HCT116 (cell line): ENCODE results near the gene MIDN. TPM values are rescaled to one million over a fixed set of nuclear protein-coding genes. Genes with fewer than 3 reads are reported as not detected.

ENCODE experiments used
- ATAC-seq: fragments of 200-7000 bp; cut with Tn5 transposase; 2 replicates; pipeline ENCODE4 v1.9.1; 2020; ENCODE audit warnings: mild to moderate bottlenecking, moderate library complexity
- BruUV-seq: library from RNA; stranded (reverse); fragments of 400-500 nt; replicated peaks from 2 replicates; lab custom pipeline; 2021; lab: Mats Ljungman, UMichigan
- CTCF ChIA-PET: fragments of 300-600 bp; sonication (Branson Sonifier 250); formaldehyde crosslinking; loops from one replicate; lab custom pipeline; 2021; ENCODE audit warnings: antibody characterized with exemption; lab: Charles Lee
- POLR2A ChIA-PET: fragments of 300-600, 350-600 bp; sonication (Branson Sonifier 250); formaldehyde crosslinking; loops from one replicate; lab custom pipeline; 2021; ENCODE audit warnings: antibody characterized with exemption; lab: Charles Lee
- RAD21 ChIA-PET, 2 experiments: fragments of 300-600 bp; sonication (Branson Sonifier 250); formaldehyde crosslinking; loops; one replicate each; lab custom pipeline; 2023; ENCODE audit warnings: low total read pairs in 2 of 2; ENCODE audit not compliant: uncharacterized antibody in 2 of 2, unreplicated experiment in 2 of 2, low non-redundant PET in 1 of 2; lab: Charles Lee
- DNase-seq: peaks from one replicate; pipeline ENCODE4 v3.0.0-alpha.2; 2010; ENCODE audit warnings: low read depth, low spot score
- H2AFZ ChIP-seq: fragments of 200-600 bp; shearing (Covaris generic), sonication (generic); 2 replicates; pipeline ENCODE4 v1.6.1; 2017; ENCODE audit warnings: low read depth, mixed run types, mixed read lengths, antibody characterized with exemption, low read length; ENCODE audit not compliant: poor library complexity, severe bottlenecking
- H3K27ac ChIP-seq: 2 replicates; pipeline ENCODE4 v1.5.1; 2012; ENCODE audit warnings: low read depth, low read length
- H3K27me3 ChIP-seq: fragments of 200-600 bp; sonication (generic); 2 replicates; pipeline ENCODE4 v1.6.1; 2016; ENCODE audit warnings: mixed run types, low read length, mixed read lengths; ENCODE audit not compliant: insufficient read depth
- H3K36me3 ChIP-seq, 2 experiments: fragments of 200-500 bp in 1 of 2; fragments of 200-600 bp in 1 of 2; sonication (Bioruptor generic) in 1 of 2; sonication (generic) in 1 of 2; 2 replicates each; pipeline versions ENCODE4 v1.5.1 to v1.6.1; 2014 to 2016; ENCODE audit warnings: low read length in 2 of 2, inconsistent platforms in 1 of 2, mixed read lengths in 1 of 2, mixed run types in 1 of 2; ENCODE audit not compliant: insufficient read depth in 2 of 2, control insufficient read depth in 1 of 2
- H3K4me1 ChIP-seq, 2 experiments: fragments of 200-600 bp in 1 of 2; sonication (generic) in 1 of 2; 2 replicates each; pipeline versions ENCODE4 v1.5.1 to v1.6.1; 2012 to 2017; ENCODE audit warnings: low read length in 2 of 2, inconsistent platforms in 1 of 2, mild to moderate bottlenecking in 1 of 2, mixed read lengths in 1 of 2, mixed run types in 1 of 2, moderate library complexity in 1 of 2; ENCODE audit not compliant: insufficient read depth in 2 of 2, control insufficient read depth in 1 of 2
- H3K4me2 ChIP-seq: fragments of 200-600 bp; sonication (generic); 2 replicates; pipeline ENCODE4 v1.6.1; 2017; ENCODE audit warnings: mixed run types, low read length, mixed read lengths
- H3K4me3 ChIP-seq, 2 experiments: fragments of 200-600 bp in 1 of 2; sonication (generic) in 1 of 2; replicated peaks in 1 of 2; 2 replicates each; pipeline ENCODE4 v1.5.1; 2011 to 2016; ENCODE audit warnings: low read length in 2 of 2, control low read depth in 1 of 2, low read depth in 1 of 2, mild to moderate bottlenecking in 1 of 2, mixed read lengths in 1 of 2, mixed run types in 1 of 2
- H3K79me2 ChIP-seq: fragments of 200-600 bp; sonication (generic); 2 replicates; pipeline ENCODE4 v1.6.1; 2017; ENCODE audit warnings: mild to moderate bottlenecking, mixed run types, low read length, moderate library complexity, mixed read lengths; ENCODE audit not compliant: insufficient read depth
- H3K9ac ChIP-seq: fragments of 200-600 bp; sonication (generic); 2 replicates; pipeline ENCODE4 v1.6.1; 2016; ENCODE audit warnings: low read length, mixed read lengths
- H3K9me2 ChIP-seq: fragments of 200-600 bp; sonication (generic), shearing (Covaris generic); 2 replicates; pipeline ENCODE4 v1.6.1; 2017; ENCODE audit warnings: mixed run types, mild to moderate bottlenecking, moderate library complexity; ENCODE audit not compliant: insufficient read depth
- H3K9me3 ChIP-seq, 2 experiments: fragments of 200-500 bp in 1 of 2; fragments of 200-600 bp in 1 of 2; sonication (Bioruptor generic) in 1 of 2; sonication (generic) in 1 of 2; 2 replicates each; pipeline ENCODE4 v1.6.1; 2014 to 2017; ENCODE audit warnings: low read length in 2 of 2, mixed read lengths in 2 of 2, inconsistent platforms in 1 of 2, low read depth in 1 of 2, mild to moderate bottlenecking in 1 of 2, mixed run types in 1 of 2, moderate library complexity in 1 of 2; ENCODE audit not compliant: control insufficient read depth in 1 of 2, insufficient read depth in 1 of 2
- H4K20me1 ChIP-seq: fragments of 200-600 bp; sonication (generic), shearing (Covaris generic); 2 replicates; pipeline ENCODE4 v1.6.1; 2017; ENCODE audit warnings: mixed run types, mild to moderate bottlenecking, moderate library complexity; ENCODE audit not compliant: insufficient read depth
- SP1 ChIP-seq: IDR thresholded peaks from 2 replicates; pipeline ENCODE4 v1.6.1; 2012; ENCODE audit warnings: low read depth
- ZFX ChIP-seq: fragments of 450-650 bp; IDR thresholded peaks from 2 replicates; pipeline ENCODE4 v1.6.1; 2017
- intact Hi-C: fragments of 100-400 bp; cut with micrococcal nuclease; formaldehyde crosslinking; loops from 2 replicates; pipeline ENCODE4 v1.10.0; 2022
- total RNA-seq: library from RNA; stranded (reverse); gene quantifications from one replicate; pipeline ENCODE4 v1.2.1, GENCODE V29; 2021; ENCODE audit not compliant: unreplicated experiment
- TF ChIP-seq, protein P1 (sequence below): IDR thresholded peaks from 2 replicates; pipeline ENCODE4 v1.6.1; 2012

Gene MIDN
- total RNA-seq, 1 experiment from 2014 or later, result 146 TPM

DNA sequence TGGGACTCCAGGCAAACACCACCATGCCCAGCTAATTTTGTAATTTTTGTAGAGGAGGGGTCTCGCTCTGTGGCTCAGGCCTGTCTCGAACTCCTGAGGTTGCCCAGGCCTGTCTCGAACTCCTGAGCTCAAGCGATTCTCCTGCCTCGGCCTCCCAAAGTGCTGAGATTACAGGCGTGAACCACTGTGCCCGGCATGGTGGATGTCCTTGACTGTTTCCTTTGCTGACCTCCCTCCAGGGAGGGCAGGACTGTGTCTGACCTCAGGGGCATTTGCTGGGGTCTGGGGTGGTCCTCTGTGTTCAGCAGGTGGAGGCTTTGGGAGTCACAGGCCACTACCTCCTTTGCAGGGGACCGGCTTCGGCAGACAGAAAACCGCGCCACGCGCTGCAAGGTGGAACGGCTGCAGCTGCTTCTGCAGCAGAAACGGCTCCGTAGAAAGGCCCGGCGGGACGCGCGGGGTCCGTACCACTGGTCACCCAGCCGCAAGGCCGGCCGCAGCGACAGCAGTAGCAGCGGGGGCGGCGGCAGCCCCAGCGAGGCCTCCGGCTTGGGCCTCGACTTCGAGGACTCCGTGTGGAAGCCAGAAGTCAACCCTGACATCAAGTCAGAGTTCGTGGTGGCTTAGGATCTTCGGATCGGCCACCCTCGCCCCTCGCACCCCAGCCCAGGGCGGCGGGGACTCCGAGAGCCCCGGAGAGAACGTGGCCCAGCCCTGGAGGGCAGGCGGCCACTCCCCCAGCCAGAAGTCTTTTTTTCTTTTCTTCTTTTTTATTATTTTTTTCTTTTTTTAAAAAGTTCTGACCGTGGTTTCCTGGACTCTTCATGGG lies 8.5 kb downstream of the MIDN start:
- H3K27ac ChIP-seq, result peak overlapping the region; percentile 90
- H3K9me3 ChIP-seq, result no peaks in the 10 kb centered on the region
- H3K79me2 ChIP-seq, result peaks cover 72% of the 10 kb centered on the region
- RAD21 ChIA-PET, result interaction anchor here in 1 of 2 experiments (1.0 kb wide), 1 partner anchor 10 kb away, joined by 6 read pairs; no protein-coding TSS in a partner anchor
- H3K4me1 ChIP-seq, result peaks cover 39 to 94% of the 10 kb centered on the region in 2 experiments
- DNase-seq (no peak), ATAC-seq (no peak)
- peak; percentile 12; the same call in 1 of the 2 replicates for TF ChIP-seq ZFX
- TF ChIP-seq SP1, result no peak
- H3K9ac ChIP-seq, result peak overlapping the region; percentile 65; the same call in 1 of the 2 replicates
- no peak overlapping the region for H3K4me2 ChIP-seq
- POLR2A ChIA-PET, result interaction anchor here (2.1 to 4.4 kb wide), 3 partner anchors 9 to 13 kb away, joined by 12 to 54 read pairs (median 15); partner anchors contain the start of gene CIRBP
- no peaks in the 10 kb centered on the region for H3K27me3 ChIP-seq
- H3K4me3 ChIP-seq, result no peak overlapping the region
- no peak overlapping the region for H2AFZ ChIP-seq
- intact Hi-C loops, result no loop called here
- H3K36me3 ChIP-seq, result peaks cover 24 to 43% of the 10 kb centered on the region in 2 experiments
- CTCF ChIA-PET, result interaction anchor here (1.1 to 1.9 kb wide), 2 partner anchors 9 to 12 kb away, joined by 3 to 8 read pairs; no protein-coding TSS in a partner anchor
- peaks cover 3% of the 10 kb centered on the region; the same call in 1 of the 2 replicates for H4K20me1 ChIP-seq
- H3K9me2 ChIP-seq, result no peaks in the 10 kb centered on the region
- BruUV-seq, result no TSS peak

DNA sequence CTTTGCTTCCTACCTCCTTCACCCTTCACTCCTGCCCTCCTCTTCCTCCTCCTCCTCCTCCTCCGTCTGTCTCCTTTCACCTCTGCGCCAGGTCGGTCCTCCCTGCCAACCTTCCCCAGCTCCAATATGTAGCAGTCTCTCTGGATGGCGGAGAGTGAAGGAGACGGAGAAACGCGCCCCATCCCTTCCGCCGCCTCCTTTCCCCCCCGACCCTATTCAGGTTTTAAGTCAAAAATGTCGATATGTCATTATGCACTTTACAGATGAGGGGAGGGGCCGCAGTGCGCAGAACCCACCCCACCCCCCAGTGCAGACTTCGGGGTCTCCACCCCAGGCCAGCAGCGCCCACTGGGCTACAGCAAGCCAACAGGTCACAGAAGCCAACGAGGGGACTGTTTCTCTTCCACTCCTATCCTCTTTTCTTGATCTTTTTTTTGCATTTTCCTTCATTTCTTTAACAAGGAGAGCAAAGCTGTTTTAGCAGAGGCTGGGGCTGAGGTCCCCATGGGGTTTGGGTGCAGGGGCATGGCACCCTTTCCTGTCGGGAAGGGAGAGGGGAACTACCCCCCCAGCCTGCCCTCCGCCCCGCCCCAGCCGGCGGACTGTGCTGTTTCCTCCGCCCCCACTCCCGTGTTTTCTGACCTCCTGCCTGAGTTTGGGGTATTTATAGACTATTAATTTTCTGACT lies 9.2 kb downstream of the MIDN start:
- BruUV-seq, result no TSS peak
- peak overlapping the region; percentile 76 for H3K4me2 ChIP-seq
- peaks cover 64% of the 10 kb centered on the region for H3K79me2 ChIP-seq
- H3K9me2 ChIP-seq, result no peaks in the 10 kb centered on the region
- TF ChIP-seq, protein P1, sequence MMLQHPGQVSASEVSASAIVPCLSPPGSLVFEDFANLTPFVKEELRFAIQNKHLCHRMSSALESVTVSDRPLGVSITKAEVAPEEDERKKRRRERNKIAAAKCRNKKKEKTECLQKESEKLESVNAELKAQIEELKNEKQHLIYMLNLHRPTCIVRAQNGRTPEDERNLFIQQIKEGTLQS, result no peak
- H3K9ac ChIP-seq, result peak overlapping the region; percentile 65
- peak overlapping the region; percentile 90 for H3K27ac ChIP-seq
- H4K20me1 ChIP-seq, result peaks cover 3% of the 10 kb centered on the region; the same call in 1 of the 2 replicates
- peaks cover 24 to 43% of the 10 kb centered on the region in 2 experiments for H3K36me3 ChIP-seq
- ChIA-PET POLR2A (interaction anchor here (2.1 to 4.4 kb wide), 2 partner anchors 8 to 12 kb away, joined by 12 to 54 read pairs; partner anchors contain the start of gene CIRBP), CTCF (interaction anchor here (1.9 kb wide), 1 partner anchor 8 kb away, joined by 8 read pairs; no protein-coding TSS in a partner anchor), RAD21 (interaction anchor here in 1 of 2 experiments (1.0 kb wide), 1 partner anchor 9 kb away, joined by 6 read pairs; no protein-coding TSS in a partner anchor)
- H3K4me1 ChIP-seq, result peaks cover 42 to 94% of the 10 kb centered on the region in 2 experiments
- no peak overlapping the region for H3K4me3 ChIP-seq
- H2AFZ ChIP-seq, result no peak overlapping the region
- no peak for ATAC-seq
- H3K27me3 ChIP-seq, result no peaks in the 10 kb centered on the region
- H3K9me3 ChIP-seq, result no peaks in the 10 kb centered on the region
- intact Hi-C loops, result no loop called here
- no peak for DNase-seq
